C4-2B (cell line): ENCODE results near the gene PTRH2.

Source experiments
- H3K27ac ChIP-seq: fragments of 450-650 bp; 2 replicates; pipeline ENCODE4 v1.5.1; 2017
- ZFX ChIP-seq: fragments of 450-650 bp; IDR thresholded peaks from 2 replicates; pipeline ENCODE4 v1.6.1; 2017
- TF ChIP-seq, protein P1 (sequence below): fragments of 450-650 bp; conservative IDR thresholded peaks from 2 replicates; pipeline ENCODE4 v1.5.1; 2017; ENCODE audit warnings: mild to moderate bottlenecking

The PTRH2 gene

DNA sequence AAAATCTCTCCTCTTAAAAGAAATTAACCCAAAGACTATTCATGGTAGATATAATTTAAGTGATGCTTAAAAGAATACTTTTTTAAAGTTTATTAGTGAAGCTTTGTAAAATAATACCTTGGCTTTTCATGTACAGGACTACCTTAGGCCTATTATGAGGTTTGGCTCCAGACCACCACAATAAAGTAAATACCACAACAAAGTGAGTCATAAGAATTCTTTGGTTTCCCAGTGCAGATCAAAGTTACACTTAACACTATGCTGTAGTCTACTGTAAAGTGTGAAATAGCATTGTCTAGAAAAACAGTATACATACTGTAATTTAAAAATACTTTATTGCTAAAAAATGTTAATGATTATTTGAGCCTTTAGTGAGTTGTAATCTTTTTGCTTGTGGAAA is 55.9 kb downstream of the PTRH2 start:
- no peak for TF ChIP-seq ZFX
- H3K27ac ChIP-seq = no peak overlapping the region

DNA sequence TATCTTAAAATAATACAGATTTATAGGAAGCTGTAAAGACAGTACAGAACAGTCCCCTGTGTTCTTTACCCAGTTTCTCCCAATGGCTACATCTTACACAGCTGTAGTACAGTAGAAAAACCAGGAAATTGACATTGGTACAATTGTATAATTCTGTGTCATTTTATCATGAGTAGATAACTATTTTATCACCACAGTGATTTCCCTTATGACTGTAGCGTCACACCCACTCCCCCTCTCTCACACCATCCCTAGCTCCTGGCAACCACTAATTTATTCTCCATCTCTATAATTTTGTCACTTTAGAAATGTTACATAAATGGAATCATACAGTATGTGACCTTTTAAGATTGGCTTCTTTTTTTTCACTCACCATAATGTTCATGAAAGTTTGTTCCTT is 56.6 kb downstream of the PTRH2 start:
- no peak for TF ChIP-seq ZFX
- TF ChIP-seq, protein P1, sequence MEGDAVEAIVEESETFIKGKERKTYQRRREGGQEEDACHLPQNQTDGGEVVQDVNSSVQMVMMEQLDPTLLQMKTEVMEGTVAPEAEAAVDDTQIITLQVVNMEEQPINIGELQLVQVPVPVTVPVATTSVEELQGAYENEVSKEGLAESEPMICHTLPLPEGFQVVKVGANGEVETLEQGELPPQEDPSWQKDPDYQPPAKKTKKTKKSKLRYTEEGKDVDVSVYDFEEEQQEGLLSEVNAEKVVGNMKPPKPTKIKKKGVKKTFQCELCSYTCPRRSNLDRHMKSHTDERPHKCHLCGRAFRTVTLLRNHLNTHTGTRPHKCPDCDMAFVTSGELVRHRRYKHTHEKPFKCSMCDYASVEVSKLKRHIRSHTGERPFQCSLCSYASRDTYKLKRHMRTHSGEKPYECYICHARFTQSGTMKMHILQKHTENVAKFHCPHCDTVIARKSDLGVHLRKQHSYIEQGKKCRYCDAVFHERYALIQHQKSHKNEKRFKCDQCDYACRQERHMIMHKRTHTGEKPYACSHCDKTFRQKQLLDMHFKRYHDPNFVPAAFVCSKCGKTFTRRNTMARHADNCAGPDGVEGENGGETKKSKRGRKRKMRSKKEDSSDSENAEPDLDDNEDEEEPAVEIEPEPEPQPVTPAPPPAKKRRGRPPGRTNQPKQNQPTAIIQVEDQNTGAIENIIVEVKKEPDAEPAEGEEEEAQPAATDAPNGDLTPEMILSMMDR = no peak
- H3K27ac ChIP-seq = no peak overlapping the region

DNA sequence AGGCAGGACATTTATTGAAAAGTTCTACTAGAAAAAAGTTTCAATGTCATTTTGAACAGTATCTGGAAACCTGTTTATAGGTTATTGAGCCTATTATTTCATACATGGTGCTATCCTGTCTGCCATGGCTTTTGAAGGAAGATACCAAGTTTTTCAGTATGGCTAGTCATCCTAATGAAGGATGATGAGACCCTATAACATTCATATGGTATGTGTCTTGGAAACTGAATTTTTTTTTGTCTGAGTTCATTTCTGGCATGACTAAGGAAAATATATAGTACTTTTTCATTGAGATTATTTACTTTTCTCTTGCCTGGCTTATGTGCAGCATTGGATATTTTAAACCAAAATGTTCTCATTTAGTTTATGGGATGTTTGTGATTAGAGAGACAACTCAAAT is 57.3 kb downstream of the PTRH2 start:
- TF ChIP-seq, protein P1 = no peak
- TF ChIP-seq ZFX = no peak
- no peak overlapping the region for H3K27ac ChIP-seq
